ENCODE data around the gene CRTC2. TPM values are rescaled to one million over a fixed set of nuclear protein-coding genes. Genes with fewer than 3 reads are reported as not detected.

CRTC2 gene
- total and polyA plus RNA-seq, 2 of the 4 experiments (the other 2 are of a cell fraction), result 2.7 to 20.1 TPM

- H3K36me3 ChIP-seq (ENCODE audit: control insufficient read depth, insufficient read depth, low read length), result peaks cover 81% of the 10 kb centered on the region
- H2BK20ac ChIP-seq (ENCODE audit: low read depth, low read length), result no peak overlapping the region
- ATAC-seq (ENCODE audit: low read depth) (no peak), DNase-seq (no peak)
- ChIA-PET POLR2A (ENCODE audit: unreplicated experiment) (no interaction called here), CTCF (no interaction called here)
- H3K4me2 ChIP-seq (ENCODE audit: low read depth, low read length), result no peak overlapping the region
- no peaks in the 10 kb centered on the region for H4K20me1 ChIP-seq (ENCODE audit: insufficient read depth, low read length)
- H3K18ac ChIP-seq (ENCODE audit: low read depth, low read length), result no peak overlapping the region
- 98% methylated on average over 7 of the region's 10 CpGs; no CpG with 5 or more reads in 1 of the 2 experiments for WGBS, 2 experiments (ENCODE audit: extremely low coverage in 2 of 2, insufficient read length in 1 of 2)
- TF ChIP-seq MAFK (IDR thresholded peaks at IDR 0.05; ENCODE audit: low read depth, low read length) (no peak), CEBPB (IDR thresholded peaks at IDR 0.05; ENCODE audit: low read depth, low read length) (no peak), MXI1 (IDR thresholded peaks at IDR 0.05; ENCODE audit: borderline replicate concordance, low read depth, low read length) (no peak), POLR2A (IDR thresholded peaks at IDR 0.05; ENCODE audit: low read depth, low read length) (no peak), NFE2L2 (IDR thresholded peaks at IDR 0.05; ENCODE audit: low read depth, low read length) (no peak), MAZ (IDR thresholded peaks at IDR 0.05; ENCODE audit: borderline replicate concordance, low read depth, low read length) (no peak), CHD1 (IDR thresholded peaks at IDR 0.05; ENCODE audit: low read depth, low read length) (no peak), FOS (IDR thresholded peaks at IDR 0.05; ENCODE audit: low read depth, low read length) (no peak), USF2 (IDR thresholded peaks at IDR 0.05; ENCODE audit: low read depth, low read length) (no peak), RCOR1 (IDR thresholded peaks at IDR 0.05; ENCODE audit: insufficient replicate concordance, low read length) (no peak), CTCF (conservative IDR thresholded peaks at IDR 0.05; ENCODE audit: low read depth, low read length) (no peak), BHLHE40 (IDR thresholded peaks at IDR 0.05; ENCODE audit: low read depth, low read length) (no peak), ELK1 (IDR thresholded peaks at IDR 0.05; ENCODE audit: borderline replicate concordance, low read depth, low read length) (no peak), SMC3 (IDR thresholded peaks at IDR 0.05; ENCODE audit: low read depth, low read length) (no peak), RFX5 (IDR thresholded peaks at IDR 0.05; ENCODE audit: low read depth, low read length) (no peak), RAD21 (IDR thresholded peaks at IDR 0.05; ENCODE audit: low read length) (no peak)
- intact Hi-C loops (cut with micrococcal nuclease), result no loop called here
- no peak overlapping the region for H3K23ac ChIP-seq (ENCODE audit: low read depth, low read length)
- no peaks in the 10 kb centered on the region for H3K4me1 ChIP-seq (ENCODE audit: control insufficient read depth, insufficient read depth, low read length)
- no peak overlapping the region for H2AK9ac ChIP-seq (replicated peaks; ENCODE audit: low read depth, low read length, poor library complexity)
- H4K5ac ChIP-seq (ENCODE audit: low read depth, low read length), result no peak overlapping the region
- H2AK5ac ChIP-seq (ENCODE audit: low read depth, low read length), result no peak overlapping the region
- H3K9ac ChIP-seq (ENCODE audit: low read depth, low read length), result no peak overlapping the region
- H3K9me3 ChIP-seq (ENCODE audit: control insufficient read depth, insufficient read depth, low read length), result no peaks in the 10 kb centered on the region
- no TSS peak for BruUV-seq (replicated peaks)
- H4K91ac ChIP-seq (ENCODE audit: insufficient read depth, low read depth, low read length), result no peak overlapping the region
- H4K8ac ChIP-seq (ENCODE audit: low read depth in 2 of 2, low read length in 2 of 2), result no peak overlapping the region
- no peak overlapping the region for H3K4me3 ChIP-seq (ENCODE audit: insufficient read depth, low read depth, low read length)
- H3K56ac ChIP-seq (ENCODE audit: extremely low read depth, insufficient read depth, low read length), result no peak overlapping the region
- H3K4ac ChIP-seq (ENCODE audit: low read depth, low read length), result no peak overlapping the region
- no peak overlapping the region for H2BK120ac ChIP-seq (ENCODE audit: low read depth, low read length)
- H3K79me1 ChIP-seq (ENCODE audit: low read depth in 1 of 2, low read length in 2 of 2), result peaks cover 0 to 12% of the 10 kb centered on the region in 2 experiments; a peak in 1 of 4 replicates
- dilution Hi-C loops (cut with HindIII; ENCODE audit: low sequenced_read_pairs, unreplicated experiment), result no loop called here
- no peak overlapping the region for H2AFZ ChIP-seq (replicated peaks; ENCODE audit: low read length, poor library complexity)
- no peak overlapping the region for H2BK15ac ChIP-seq (ENCODE audit: low read depth, low read length)
- H3K27me3 ChIP-seq (ENCODE audit: control insufficient read depth, insufficient read depth, low read length), result no peaks in the 10 kb centered on the region
- no peak overlapping the region for H2BK5ac ChIP-seq (ENCODE audit: low read depth, low read length, poor library complexity, severe bottlenecking)
- no peak overlapping the region for H3K27ac ChIP-seq (ENCODE audit: insufficient read depth, low read length)
- in situ Hi-C loops (cut with MboI; ENCODE audit: low sequenced_read_pairs), result no loop called here
- peaks cover 3% of the 10 kb centered on the region; the same call in 1 of the 2 replicates for H3K9me1 ChIP-seq (ENCODE audit: insufficient read depth, low read length)
- no peak overlapping the region for H3K14ac ChIP-seq (replicated peaks; ENCODE audit: low read depth, low read length)
Observed at GRCh38 chr1:153937331-153937730, 21.1 kb downstream of the CRTC2 start.

All from IMR-90 (cell line).